OCI-M1 (cell line): ENCODE data around the gene UFL1.

Experiments used
- DNase-seq: peaks from one replicate; lab custom pipeline; 2025; lab: John Stamatoyannopoulos, UW

UFL1 gene

DNA sequence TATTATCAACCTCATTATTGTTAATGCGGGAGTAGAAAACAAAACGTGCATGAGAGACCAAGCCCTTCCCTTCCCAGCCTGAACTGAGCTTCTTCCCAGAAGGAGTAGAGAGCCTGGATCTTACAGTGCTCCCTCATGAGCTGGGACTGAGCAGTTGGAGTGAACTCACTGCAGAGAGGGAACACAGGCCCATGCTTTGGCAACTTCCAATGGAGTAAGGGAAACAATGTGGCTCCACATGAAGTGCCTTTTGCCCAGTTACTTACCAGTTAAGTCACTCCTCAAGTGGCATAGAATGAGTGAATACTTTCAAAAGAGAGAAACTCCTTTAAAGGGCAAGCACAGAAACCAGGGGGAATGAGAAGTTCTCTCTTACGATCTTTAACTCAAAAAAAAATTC, 53.8 kb downstream of the UFL1 start:
- DNase-seq: no peak

DNA sequence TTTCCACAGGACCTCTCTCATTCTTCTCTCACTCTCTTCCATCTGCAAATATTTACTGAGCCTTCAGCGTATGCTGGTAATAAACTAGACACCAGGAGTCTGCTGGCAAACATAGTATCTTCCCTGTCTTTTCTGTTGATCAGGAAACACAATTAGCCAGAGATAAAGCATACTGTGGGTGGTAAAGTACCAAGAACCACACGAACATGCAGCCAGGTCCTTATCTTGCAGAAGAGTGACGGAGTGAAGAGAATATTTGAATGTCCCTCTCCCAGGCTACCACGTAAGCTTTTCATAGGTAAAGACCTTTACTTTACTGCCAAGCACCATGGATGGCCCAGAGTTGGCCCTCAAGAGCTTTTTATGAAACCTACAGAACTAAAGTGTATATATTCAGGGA, 54.6 kb downstream of the UFL1 start:
- peak; percentile 20 for DNase-seq

DNA sequence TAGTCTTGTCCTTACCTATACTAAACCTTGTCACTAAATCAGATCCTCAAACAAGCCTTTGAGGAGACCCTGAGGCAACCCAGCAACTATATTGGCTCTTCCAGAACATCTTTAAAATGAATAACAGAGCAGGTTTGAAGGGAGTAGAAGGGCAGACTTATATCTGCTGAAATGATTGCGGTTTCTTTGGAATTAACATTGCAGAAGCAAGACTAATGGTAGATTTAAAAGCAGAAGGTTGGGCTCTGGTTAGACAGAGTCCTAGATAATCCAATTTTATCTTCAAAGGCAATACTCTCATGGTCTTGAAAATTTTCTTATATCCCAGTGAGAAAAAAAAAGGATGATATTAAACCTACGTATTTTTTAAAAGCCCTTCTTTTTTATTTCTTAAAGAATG, 60.4 kb downstream of the UFL1 start:
- no peak for DNase-seq

DNA sequence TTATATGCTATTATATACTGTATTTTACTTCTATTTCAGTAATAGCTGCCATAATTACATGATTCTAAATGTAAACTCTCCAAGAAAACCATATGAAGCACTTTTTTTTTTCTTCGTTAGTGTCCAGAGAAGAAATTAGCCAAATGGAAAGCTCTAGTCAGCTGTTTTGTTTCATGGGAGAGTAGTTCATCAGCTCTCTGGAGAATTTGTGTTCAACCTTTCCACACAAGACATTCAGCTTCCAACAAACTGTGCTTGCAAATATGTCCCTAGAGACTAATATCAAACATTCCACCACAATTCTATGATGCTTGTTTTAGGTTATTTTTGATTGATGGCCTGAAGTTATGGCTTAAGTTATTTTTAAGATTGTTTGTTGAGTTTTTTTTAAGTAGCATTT, 60.8 kb downstream of the UFL1 start:
- DNase-seq: no peak

DNA sequence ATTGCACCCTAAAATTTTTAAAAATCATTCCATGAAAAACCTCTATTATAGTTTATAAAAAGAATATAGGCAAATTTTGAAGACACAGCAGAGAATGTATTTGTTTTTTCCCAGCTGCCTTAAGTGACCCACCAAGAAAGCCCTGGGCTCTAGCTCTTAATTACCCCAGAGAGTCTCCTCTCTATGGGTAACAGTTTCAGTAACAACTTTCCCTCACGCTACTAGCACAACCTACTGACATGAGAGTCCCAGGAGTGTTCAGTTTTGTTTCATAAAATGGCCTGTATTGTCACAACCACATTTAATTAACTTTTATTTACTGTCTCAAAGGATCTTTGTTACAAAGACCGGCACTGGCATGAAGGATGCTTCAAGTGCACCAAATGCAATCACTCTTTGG, 82.8 kb downstream of the UFL1 start:
- DNase-seq: no peak
